ENCODE measurements around the gene DGCR6. TPM values are rescaled to one million over a fixed set of nuclear protein-coding genes. Genes with fewer than 3 reads are reported as not detected.
"Not testable (repeated sequence)": the region's sequence is repeated elsewhere in the genome, so short reads cannot be mapped to it uniquely, and the experiment has no call there.

The DGCR6 gene
- total RNA-seq, 2 donors from 2014 or later = 4.2 to 7.5 TPM

GRCh38 chr22:18957621-18958320 lies 51.7 kb downstream of the DGCR6 start:
- DNase-seq; ATAC-seq; intact Hi-C loops (cut with DNase I): not testable (repeated sequence)

DNA sequence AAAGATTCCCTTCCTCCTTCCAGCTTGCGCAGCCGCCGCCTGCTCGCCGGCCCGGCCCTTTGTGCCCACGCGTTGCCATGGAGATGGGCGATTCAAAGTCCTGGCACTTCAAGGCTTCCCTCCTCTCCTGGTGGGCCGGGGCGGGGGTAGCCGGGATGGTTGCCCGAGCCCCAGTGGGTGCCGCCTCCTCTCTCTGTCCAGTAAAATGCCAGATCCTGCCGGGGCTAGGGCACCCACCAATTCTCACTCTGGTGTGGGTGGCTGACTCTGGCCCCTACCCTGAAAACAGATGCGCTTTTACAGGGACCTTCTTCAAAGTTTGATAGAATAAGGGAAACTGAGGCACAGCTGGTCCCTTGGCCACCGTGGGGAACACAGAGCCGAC lies 52.2 kb downstream of the DGCR6 start:
- ATAC-seq; intact Hi-C loops (cut with DNase I); DNase-seq: not testable (repeated sequence)

- peak; percentile 12 for DNase-seq
- intact Hi-C loops (cut with DNase I); ATAC-seq: not testable (repeated sequence)
These were observed 52.6 kb downstream of the DGCR6 start for GRCh38 chr22:18958738-18959137.

DNA sequence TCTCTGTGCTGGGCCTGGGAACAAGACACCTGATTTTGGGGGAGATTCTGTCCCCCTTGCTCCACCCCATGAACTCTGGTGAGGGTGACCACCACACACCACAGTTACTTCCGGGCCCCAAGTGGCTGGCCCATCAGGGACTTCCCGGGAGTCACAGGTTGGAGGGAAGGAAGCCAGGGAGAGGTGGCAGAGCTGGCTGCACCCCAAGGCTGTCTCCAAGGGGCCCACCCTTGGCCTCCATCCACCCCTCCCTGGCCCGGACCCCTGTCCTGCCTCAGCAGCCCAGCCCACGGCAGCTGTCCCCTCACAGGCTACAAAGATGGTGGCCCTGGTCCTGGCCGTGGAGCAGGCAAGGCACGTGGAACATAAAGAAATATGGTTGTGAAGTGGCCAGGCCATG lies 53.1 kb downstream of the DGCR6 start:
- intact Hi-C loops (cut with DNase I); ATAC-seq: not testable (repeated sequence)
- peak; percentile 7 for DNase-seq

- DNase-seq = peak; percentile 9
- ATAC-seq; intact Hi-C loops (cut with DNase I): not testable (repeated sequence)
These were observed 53.6 kb downstream of the DGCR6 start for GRCh38 chr22:18959741-18960140.

- ATAC-seq; intact Hi-C loops (cut with DNase I): not testable (repeated sequence)
- DNase-seq = peak; percentile 7
These were observed 54.2 kb downstream of the DGCR6 start for GRCh38 chr22:18960166-18960820.

DNA sequence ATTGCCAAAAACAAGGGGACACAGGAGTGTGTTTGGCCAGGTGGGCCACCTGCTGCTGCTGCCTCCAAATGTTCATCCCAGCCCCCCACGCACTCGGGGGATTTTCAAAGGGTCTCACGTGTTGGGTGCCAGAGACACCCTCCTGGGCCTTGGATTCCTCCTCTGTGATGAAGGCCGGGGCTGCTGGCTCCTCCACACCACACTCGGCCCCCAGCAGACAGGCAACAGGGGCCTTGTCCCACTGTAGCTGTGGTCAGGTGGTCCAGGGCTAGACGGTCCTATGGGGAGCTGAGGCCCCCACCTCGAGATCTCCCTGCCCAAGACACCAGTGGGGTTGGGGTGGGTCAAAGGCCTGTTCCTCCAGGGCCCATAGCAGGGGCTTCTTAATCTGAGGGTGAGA lies 55.1 kb downstream of the DGCR6 start:
- intact Hi-C loops (cut with DNase I); DNase-seq; ATAC-seq: not testable (repeated sequence)

Other genes starting within 250 kb of the DGCR6 start
- 1 to 10 TPM; 2.3 to 5.6 TPM for gene PRODH, start 30.0 kb downstream of the DGCR6 start, total RNA-seq
- 10 to 100 TPM; 30.4 to 31.4 TPM for gene DGCR2, start 216.1 kb downstream of the DGCR6 start, total RNA-seq
- gene TSSK2, start 225.0 kb downstream of the DGCR6 start, total RNA-seq = not detected
- 10 to 100 TPM in 1 of 2 donors, 1 to 10 TPM in 1; 9.8 to 10.1 TPM for gene ESS2, start 238.3 kb downstream of the DGCR6 start, total RNA-seq
- not detected for gene GSC2, start 244.0 kb downstream of the DGCR6 start, total RNA-seq

Measured in left cardiac atrium (tissue), 4 donors.